H1 (cell line): ENCODE results near the gene FBLIM1. TPM values are rescaled to one million over a fixed set of nuclear protein-coding genes. Genes with fewer than 3 reads are reported as not detected.

Source experiments
- CHD7 ChIP-seq: fragments of 300-600 bp; sonication (generic); IDR thresholded peaks from 2 replicates; pipeline ENCODE4 v1.7.1; 2012; ENCODE audit warnings: low read length, moderate library complexity, mild to moderate bottlenecking, inconsistent platforms; ENCODE audit not compliant: insufficient replicate concordance
- polyA plus RNA-seq, 7 experiments: library from polyadenylated mRNA; depleted of rRNA in 3 of 7; stranded (reverse) in 5 of 7; unstranded in 2 of 7; fragments of >200 nt in 5 of 7; fragments of 200-250 nt in 2 of 7; gene quantifications; 1 replicate in 5 of 7; 2 replicates in 1 of 7; 4 replicates in 1 of 7; pipeline versions ENCODE4 v1.2.1 to v1.2.3, GENCODE V29; 2011 to 2013; ENCODE audit warnings: missing spikeins in 2 of 7, mixed read lengths in 2 of 7
- total RNA-seq: library from RNA; stranded (reverse); fragmentation: NEBNext Ultra II Directional; extraction: Animal tissue kit (Norgen Biotek cat#: 25700); gene quantifications from 2 replicates; pipeline ENCODE4 v1.2.1, GENCODE V29; 2021

The FBLIM1 gene
- total and polyA plus RNA-seq, 2 of the 8 experiments (the other 6 are each of a cell fraction or from before 2014, with no cell fraction given), result 66.6 to 66.7 TPM

DNA sequence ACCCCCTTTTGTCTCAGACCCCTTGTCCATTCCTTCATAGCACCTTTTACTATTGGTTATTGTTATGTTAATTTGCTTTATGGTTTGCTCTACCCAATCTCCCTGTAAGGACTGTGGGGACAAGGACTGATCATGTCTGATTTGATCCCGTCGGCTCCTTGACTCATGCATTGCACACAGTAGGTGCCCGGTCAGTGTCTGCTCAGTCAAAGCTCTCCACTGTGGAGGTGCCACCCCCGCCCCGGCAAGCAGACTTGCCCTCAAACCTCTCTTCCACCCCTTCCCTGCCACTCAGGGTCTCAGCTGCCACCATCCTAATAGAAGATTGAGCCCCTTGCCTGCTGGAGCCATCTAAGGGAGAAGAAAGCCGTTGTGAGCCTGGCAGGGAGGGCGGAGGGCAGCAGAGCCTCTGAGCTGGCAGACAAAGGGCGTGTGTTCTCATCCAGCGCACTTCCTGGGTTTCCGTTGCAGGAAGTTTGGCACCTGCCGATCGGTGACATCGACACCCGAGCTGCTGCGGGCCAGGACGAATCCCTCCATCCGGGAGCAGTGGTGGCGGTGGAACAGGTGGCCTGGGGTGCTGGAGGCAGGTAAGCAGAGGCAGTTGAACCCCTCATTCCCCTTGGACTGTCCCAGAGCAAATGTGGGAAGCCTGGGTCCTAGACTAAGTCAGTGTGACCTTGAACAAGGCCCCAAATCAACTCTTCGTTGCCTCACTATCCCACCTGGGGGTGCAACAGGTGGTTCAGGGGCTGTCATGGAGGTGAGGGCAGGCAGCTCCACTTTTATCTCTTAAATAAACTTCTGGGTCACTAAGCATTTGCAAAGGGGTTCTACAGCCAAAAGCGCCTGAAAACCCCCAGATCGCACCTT, 2.2 kb upstream of the FBLIM1 start (continued):
- TF ChIP-seq CHD7, result no peak
